Measurements from ENCODE around the gene KCNIP4. TPM values are rescaled to one million over a fixed set of nuclear protein-coding genes. Genes with fewer than 3 reads are reported as not detected.

Gene KCNIP4
- total and polyA plus RNA-seq, 4 donors = not detected

DNA sequence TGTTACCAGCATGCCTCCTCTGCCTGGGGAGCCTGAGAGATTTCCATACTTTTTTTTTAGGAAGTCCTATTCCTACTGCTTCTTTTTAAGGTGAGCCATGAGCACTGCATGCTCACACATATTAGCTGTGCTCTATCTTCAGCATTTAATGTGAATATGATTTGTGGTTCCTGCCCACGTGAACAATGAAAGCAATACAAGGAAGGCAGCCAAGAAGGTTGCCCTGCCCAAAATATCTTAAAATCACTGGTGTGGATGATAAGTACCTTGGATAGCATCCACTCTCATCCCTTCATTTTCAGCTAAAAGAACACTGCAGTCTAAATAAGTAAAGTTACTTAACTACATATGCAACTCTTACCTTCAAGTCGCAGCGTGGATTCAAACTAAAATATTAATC, 640.9 kb downstream of the KCNIP4 start:
- ATAC-seq (ENCODE audit: low FRiP score) (no peak), DNase-seq (no peak)
- Histone ChIP-seq H3K36me3 (ENCODE audit: control insufficient read depth in 1 of 2, insufficient read depth in 2 of 2, low read length in 1 of 2) (no peaks in the 10 kb centered on the region), H3K27me3 (ENCODE audit: control insufficient read depth in 1 of 2, insufficient read depth in 2 of 2, low read length in 1 of 2) (no peaks in the 10 kb centered on the region), H3K27ac (ENCODE audit: low read depth in 1 of 2, low read length in 2 of 2) (no peak overlapping the region), H3K9me3 (ENCODE audit: control insufficient read depth, low read length) (peaks cover 1% of the 10 kb centered on the region), H3K4me3 (ENCODE audit: low read length in 2 of 2) (no peak overlapping the region), H3K4me1 (ENCODE audit: control insufficient read depth in 1 of 2, insufficient read depth in 2 of 2, low read length in 2 of 2) (no peaks in the 10 kb centered on the region)
- WGBS, 2 donors = 68 to 69% methylated on average over 3 of the region's 3 CpGs
- intact Hi-C loops (cut with DNase I) = no loop called here

DNA sequence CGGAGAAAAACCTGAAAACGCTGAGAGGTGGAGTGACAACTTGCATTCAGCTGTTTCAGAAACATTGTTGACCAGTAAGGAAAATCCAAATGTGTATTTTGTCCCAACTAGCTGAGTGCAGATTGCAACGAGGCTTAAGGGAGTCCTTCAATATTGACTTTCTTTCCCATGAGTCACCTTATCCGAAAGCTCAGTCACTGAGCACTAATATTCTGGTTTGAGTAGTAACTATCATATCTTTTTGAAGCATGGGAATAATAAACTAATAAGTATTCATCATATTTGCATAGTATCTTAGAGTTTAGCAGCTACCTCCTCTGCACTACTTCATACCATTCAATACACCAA, 644.1 kb downstream of the KCNIP4 start:
- Histone ChIP-seq H3K4me3 (ENCODE audit: low read length in 2 of 2) (no peak overlapping the region), H3K36me3 (ENCODE audit: control insufficient read depth in 1 of 2, insufficient read depth in 2 of 2, low read length in 1 of 2) (no peaks in the 10 kb centered on the region), H3K9me3 (ENCODE audit: control insufficient read depth, low read length) (peaks cover 1% of the 10 kb centered on the region), H3K27ac (ENCODE audit: low read depth in 1 of 2, low read length in 2 of 2) (no peak overlapping the region), H3K27me3 (ENCODE audit: control insufficient read depth in 1 of 2, insufficient read depth in 2 of 2, low read length in 1 of 2) (no peaks in the 10 kb centered on the region), H3K4me1 (ENCODE audit: control insufficient read depth in 1 of 2, insufficient read depth in 2 of 2, low read length in 2 of 2) (no peaks in the 10 kb centered on the region)
- ATAC-seq (ENCODE audit: low FRiP score) = no peak
- WGBS, 2 donors = 9 to 11% methylated on average over 4 of the region's 4 CpGs
- intact Hi-C loops (cut with DNase I) = no loop called here
- DNase-seq = no peak

DNA sequence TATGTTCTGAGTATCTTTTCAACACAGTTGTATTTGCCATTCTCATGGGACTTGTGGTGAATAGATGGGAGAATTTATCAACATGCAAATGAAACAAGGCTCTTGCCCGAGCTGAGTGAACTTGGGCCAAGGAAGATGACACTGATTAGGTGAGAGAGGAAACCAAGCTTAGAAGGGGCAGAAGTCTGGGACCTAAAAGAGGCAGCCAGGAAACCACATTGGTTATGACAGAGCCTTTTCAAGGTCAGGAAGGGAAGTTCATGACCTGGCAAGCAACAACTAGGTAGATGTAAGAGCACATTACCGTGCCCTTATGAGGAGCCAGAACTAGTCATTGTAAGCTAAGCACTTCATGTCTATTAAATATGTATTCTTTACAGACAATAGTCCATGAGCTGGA, 658.0 kb downstream of the KCNIP4 start:
- DNase-seq (no peak), ATAC-seq (ENCODE audit: low FRiP score) (no peak)
- WGBS, 2 donors = 41 to 43% methylated on average over 2 of the region's 2 CpGs
- Histone ChIP-seq H3K4me1 (ENCODE audit: control insufficient read depth in 1 of 2, insufficient read depth in 2 of 2, low read length in 2 of 2) (no peaks in the 10 kb centered on the region), H3K4me3 (ENCODE audit: low read length in 2 of 2) (no peak overlapping the region), H3K27ac (ENCODE audit: low read depth in 1 of 2, low read length in 2 of 2) (no peak overlapping the region), H3K27me3 (ENCODE audit: control insufficient read depth in 1 of 2, insufficient read depth in 2 of 2, low read length in 1 of 2) (no peaks in the 10 kb centered on the region), H3K36me3 (ENCODE audit: control insufficient read depth in 1 of 2, insufficient read depth in 2 of 2, low read length in 1 of 2) (no peaks in the 10 kb centered on the region), H3K9me3 (ENCODE audit: control insufficient read depth, low read length) (no peaks in the 10 kb centered on the region)
- intact Hi-C loops (cut with DNase I) = no loop called here

DNA sequence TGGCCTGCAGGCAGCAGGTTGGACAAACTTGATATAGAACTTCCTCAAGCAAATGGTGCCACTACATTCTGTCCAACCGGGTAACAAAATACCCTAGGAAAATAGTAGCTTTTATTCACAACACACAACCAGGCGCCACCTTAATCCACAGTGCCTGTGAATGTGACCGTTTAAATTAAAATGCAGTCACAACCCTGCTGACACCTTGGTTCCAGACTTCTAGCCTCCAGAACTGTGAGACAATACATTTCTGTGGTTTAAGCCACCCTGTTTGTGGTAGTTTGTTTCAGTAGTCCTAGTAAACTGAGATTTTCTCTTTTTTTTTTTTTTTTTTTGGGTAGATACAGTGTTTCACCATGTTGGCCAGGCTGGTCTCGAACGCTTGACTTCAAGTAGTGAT, 672.5 kb downstream of the KCNIP4 start:
- Histone ChIP-seq H3K36me3 (ENCODE audit: control insufficient read depth in 1 of 2, insufficient read depth in 2 of 2, low read length in 1 of 2) (no peaks in the 10 kb centered on the region), H3K9me3 (ENCODE audit: control insufficient read depth, low read length) (no peaks in the 10 kb centered on the region), H3K27ac (ENCODE audit: low read depth in 1 of 2, low read length in 2 of 2) (no peak overlapping the region), H3K4me1 (ENCODE audit: control insufficient read depth in 1 of 2, insufficient read depth in 2 of 2, low read length in 2 of 2) (no peaks in the 10 kb centered on the region), H3K27me3 (ENCODE audit: control insufficient read depth in 1 of 2, insufficient read depth in 2 of 2, low read length in 1 of 2) (no peaks in the 10 kb centered on the region), H3K4me3 (ENCODE audit: low read length in 2 of 2) (no peak overlapping the region)
- no peak for DNase-seq
- WGBS, 2 donors = 90 to 93% methylated on average over 5 of the region's 5 CpGs
- intact Hi-C loops (cut with DNase I) = no loop called here
- ATAC-seq (ENCODE audit: low FRiP score) = no peak

DNA sequence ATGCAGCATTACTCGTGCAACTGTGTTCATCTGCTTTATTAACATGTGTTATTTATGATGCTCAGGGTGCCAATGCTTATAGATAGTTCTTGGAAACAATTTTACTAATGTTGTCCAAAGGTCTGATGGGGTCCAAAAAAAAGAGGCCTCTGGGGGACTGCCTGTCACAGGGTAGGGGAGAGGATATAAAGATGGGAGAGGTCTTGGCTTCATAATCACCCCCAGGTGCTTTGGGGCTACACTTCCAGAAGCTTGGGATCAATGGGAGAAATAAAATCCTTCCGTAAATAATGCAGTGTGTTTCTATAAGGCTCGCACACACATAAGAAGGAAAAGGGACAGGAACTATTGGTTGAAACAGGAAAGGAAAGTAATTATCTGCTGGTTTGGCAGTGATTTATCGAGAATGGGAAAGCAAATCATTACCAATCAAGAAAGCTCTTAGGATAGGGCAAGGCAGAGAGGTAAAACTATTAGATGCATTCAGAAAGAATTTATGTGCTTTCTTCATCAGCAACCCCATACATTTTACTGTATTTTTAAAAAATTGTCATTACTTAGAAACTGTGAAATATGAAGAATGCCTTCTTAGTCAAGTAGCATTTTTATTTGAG, 677.0 kb downstream of the KCNIP4 start:
- no peak for ATAC-seq (ENCODE audit: low FRiP score)
- Histone ChIP-seq H3K9me3 (ENCODE audit: control insufficient read depth, low read length) (no peaks in the 10 kb centered on the region), H3K27ac (ENCODE audit: low read depth in 1 of 2, low read length in 2 of 2) (no peak overlapping the region), H3K4me3 (ENCODE audit: low read length in 2 of 2) (no peak overlapping the region), H3K36me3 (ENCODE audit: control insufficient read depth in 1 of 2, insufficient read depth in 2 of 2, low read length in 1 of 2) (no peaks in the 10 kb centered on the region), H3K4me1 (ENCODE audit: control insufficient read depth in 1 of 2, insufficient read depth in 2 of 2, low read length in 2 of 2) (no peaks in the 10 kb centered on the region), H3K27me3 (ENCODE audit: control insufficient read depth in 1 of 2, insufficient read depth in 2 of 2, low read length in 1 of 2) (no peaks in the 10 kb centered on the region)
- no peak for DNase-seq
- WGBS, 2 donors = 64 to 71% methylated on average over 4 of the region's 4 CpGs
- intact Hi-C loops (cut with DNase I) = no loop called here

DNA sequence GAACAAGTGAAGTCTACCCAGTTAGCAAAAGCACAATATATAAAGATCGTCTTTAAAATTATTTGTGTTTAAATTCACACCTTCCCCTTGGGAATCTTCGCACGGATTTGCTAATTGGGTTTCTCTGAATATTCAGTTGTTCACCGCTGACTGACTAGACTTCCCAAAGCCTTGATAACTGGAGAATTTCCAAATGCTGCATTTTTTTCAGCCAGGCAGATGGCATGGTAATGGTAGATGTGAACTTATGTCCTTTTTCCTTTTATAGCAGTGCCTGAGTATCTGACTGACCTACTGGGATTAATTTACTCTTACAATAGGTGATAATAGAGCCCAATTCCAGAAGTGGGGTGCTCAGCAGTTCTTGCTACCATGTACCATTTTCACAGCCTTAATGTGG, 700.2 kb downstream of the KCNIP4 start:
- DNase-seq = no peak
- H3K4me1 ChIP-seq (ENCODE audit: control insufficient read depth in 1 of 2, insufficient read depth in 2 of 2, low read length in 2 of 2) = no peaks in the 10 kb centered on the region
- ATAC-seq (ENCODE audit: low FRiP score) = no peak

DNA sequence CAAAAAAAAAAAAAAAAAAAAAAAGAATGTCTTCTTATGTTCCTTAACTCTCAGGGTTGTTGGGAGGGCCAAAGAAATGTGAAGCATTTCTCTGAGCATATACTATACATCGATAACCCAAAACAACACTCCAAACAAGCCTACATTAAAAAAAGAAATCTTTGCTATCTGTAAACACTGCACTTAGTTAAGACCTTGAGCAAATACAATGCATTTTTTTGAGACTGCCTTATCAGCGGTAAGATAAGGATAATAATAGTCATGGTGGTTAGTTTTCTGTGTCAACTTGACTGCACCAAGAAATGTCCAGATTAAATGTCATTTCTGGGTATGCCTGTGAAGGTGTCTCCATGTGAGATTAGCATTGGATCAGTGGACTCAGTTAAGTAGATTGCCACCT, 706.4 kb downstream of the KCNIP4 start:
- Histone ChIP-seq H3K27ac (ENCODE audit: low read depth in 1 of 2, low read length in 2 of 2) (no peak overlapping the region), H3K4me1 (ENCODE audit: control insufficient read depth in 1 of 2, insufficient read depth in 2 of 2, low read length in 2 of 2) (no peaks in the 10 kb centered on the region), H3K9me3 (ENCODE audit: control insufficient read depth, low read length) (no peaks in the 10 kb centered on the region), H3K36me3 (ENCODE audit: control insufficient read depth in 1 of 2, insufficient read depth in 2 of 2, low read length in 1 of 2) (no peaks in the 10 kb centered on the region), H3K4me3 (ENCODE audit: low read length in 2 of 2) (no peak overlapping the region), H3K27me3 (ENCODE audit: control insufficient read depth in 1 of 2, insufficient read depth in 2 of 2, low read length in 1 of 2) (no peaks in the 10 kb centered on the region)
- DNase-seq (no peak), ATAC-seq (ENCODE audit: low FRiP score) (no peak)
- WGBS, 2 donors = 83 to 85% methylated on average over 2 of the region's 2 CpGs
- intact Hi-C loops (cut with DNase I) = no loop called here

More for the DNA sequence above, 700.2 kb downstream of the KCNIP4 start:
- Histone ChIP-seq H3K27ac (ENCODE audit: low read depth in 1 of 2, low read length in 2 of 2) (no peak overlapping the region), H3K27me3 (ENCODE audit: control insufficient read depth in 1 of 2, insufficient read depth in 2 of 2, low read length in 1 of 2) (no peaks in the 10 kb centered on the region), H3K36me3 (ENCODE audit: control insufficient read depth in 1 of 2, insufficient read depth in 2 of 2, low read length in 1 of 2) (no peaks in the 10 kb centered on the region), H3K4me3 (ENCODE audit: low read length in 2 of 2) (no peak overlapping the region), H3K9me3 (ENCODE audit: control insufficient read depth, low read length) (no peaks in the 10 kb centered on the region)
- intact Hi-C loops (cut with DNase I) = no loop called here
- 77 to 80% methylated on average over 4 of the region's 4 CpGs for WGBS, 2 donors

DNA sequence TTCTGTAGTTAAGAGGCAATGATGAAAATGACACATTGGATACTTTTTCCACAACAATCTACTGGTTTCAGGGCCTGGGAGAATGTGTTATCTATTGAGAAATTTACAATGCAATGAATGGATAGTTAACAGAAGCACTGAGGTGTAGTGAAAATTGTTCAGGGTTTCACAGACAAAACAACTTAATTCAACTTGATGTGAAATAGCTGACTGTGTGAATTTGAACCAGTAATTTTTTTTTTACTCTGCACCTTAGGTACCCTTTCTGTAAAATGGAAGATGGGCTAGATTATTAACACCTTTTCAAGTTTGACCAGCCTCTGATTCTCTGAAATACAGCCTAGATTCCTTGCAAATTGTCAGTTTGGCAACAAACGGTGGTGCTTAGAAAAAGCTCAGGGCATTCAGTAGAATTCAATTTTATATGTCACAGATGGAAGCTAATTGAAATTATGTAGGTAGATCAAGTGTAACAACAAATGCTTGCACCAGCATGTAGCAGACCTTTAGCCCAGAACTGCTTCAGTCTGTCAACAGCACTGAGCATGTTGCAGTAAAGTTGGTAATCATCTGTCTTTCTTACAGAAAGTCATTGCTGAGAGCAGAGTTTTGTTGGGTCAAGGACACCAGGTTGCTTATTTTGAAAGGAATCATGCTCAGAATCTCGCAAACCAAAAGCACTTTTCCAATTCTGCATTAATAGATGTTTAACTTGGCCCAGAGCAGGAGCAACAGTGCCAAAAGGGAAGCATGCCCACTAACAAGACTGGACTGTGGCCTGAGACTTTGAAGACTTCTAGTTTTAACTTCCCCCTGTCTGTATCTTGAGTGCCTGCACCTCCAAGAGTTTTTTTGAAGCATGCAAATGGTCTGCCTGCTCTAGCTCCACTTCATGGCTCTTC, 721.7 kb downstream of the KCNIP4 start:
- Histone ChIP-seq H3K36me3 (ENCODE audit: control insufficient read depth in 1 of 2, insufficient read depth in 2 of 2, low read length in 1 of 2) (no peaks in the 10 kb centered on the region), H3K27me3 (ENCODE audit: control insufficient read depth in 1 of 2, insufficient read depth in 2 of 2, low read length in 1 of 2) (no peaks in the 10 kb centered on the region), H3K9me3 (ENCODE audit: control insufficient read depth, low read length) (no peaks in the 10 kb centered on the region), H3K27ac (ENCODE audit: low read depth in 1 of 2, low read length in 2 of 2) (no peak overlapping the region), H3K4me3 (ENCODE audit: low read length in 2 of 2) (no peak overlapping the region), H3K4me1 (ENCODE audit: control insufficient read depth in 1 of 2, insufficient read depth in 2 of 2, low read length in 2 of 2) (no peaks in the 10 kb centered on the region)
- no peak for ATAC-seq (ENCODE audit: low FRiP score)
- intact Hi-C loops (cut with DNase I) = no loop called here
- 31 to 33% methylated on average over 2 of the region's 2 CpGs for whole genome bisulfite sequencing, 2 donors
- DNase-seq = no peak

DNA sequence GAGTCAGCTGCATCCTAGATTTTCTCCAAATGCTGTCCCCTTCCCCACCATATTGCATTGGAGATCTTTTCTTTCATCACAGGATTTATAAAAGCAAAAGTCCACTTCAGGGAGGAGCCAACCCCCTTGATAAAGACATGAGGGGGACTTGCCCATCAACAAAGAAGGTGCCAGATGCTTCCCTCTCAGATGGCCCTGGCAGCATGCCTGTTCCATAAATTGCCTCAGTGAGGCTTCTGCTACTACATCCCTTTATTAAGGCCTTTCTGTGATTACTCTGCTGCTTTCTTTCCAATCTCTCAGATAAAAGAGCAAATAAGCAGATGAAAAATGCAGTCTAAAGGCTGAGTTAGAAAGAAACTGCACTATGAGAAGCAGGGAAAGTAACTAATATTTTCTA, 736.7 kb downstream of the KCNIP4 start:
- no peaks in the 10 kb centered on the region for H3K36me3 ChIP-seq (ENCODE audit: control insufficient read depth in 1 of 2, insufficient read depth in 2 of 2, low read length in 1 of 2)

More for the DNA sequence above, 736.7 kb downstream of the KCNIP4 start:
- intact Hi-C loops (cut with DNase I) = no loop called here
- Histone ChIP-seq H3K9me3 (ENCODE audit: control insufficient read depth, low read length) (no peaks in the 10 kb centered on the region), H3K4me3 (ENCODE audit: low read length in 2 of 2) (no peak overlapping the region), H3K4me1 (ENCODE audit: control insufficient read depth in 1 of 2, insufficient read depth in 2 of 2, low read length in 2 of 2) (no peaks in the 10 kb centered on the region), H3K27ac (ENCODE audit: low read depth in 1 of 2, low read length in 2 of 2) (no peak overlapping the region), H3K27me3 (ENCODE audit: control insufficient read depth in 1 of 2, insufficient read depth in 2 of 2, low read length in 1 of 2) (no peaks in the 10 kb centered on the region)
- no peak for DNase-seq
- ATAC-seq (ENCODE audit: low FRiP score) = no peak
